GM21360 (cell line): Measurements from ENCODE around the gene INSR.

Source experiments
- ATAC-seq: cut with Tn5 transposase; IDR thresholded peaks from one replicate; pipeline ENCODE4 v1.9.1; 2021; ENCODE audit warnings: mild to moderate bottlenecking, moderate library complexity; ENCODE audit not compliant: unreplicated experiment

Gene INSR

DNA sequence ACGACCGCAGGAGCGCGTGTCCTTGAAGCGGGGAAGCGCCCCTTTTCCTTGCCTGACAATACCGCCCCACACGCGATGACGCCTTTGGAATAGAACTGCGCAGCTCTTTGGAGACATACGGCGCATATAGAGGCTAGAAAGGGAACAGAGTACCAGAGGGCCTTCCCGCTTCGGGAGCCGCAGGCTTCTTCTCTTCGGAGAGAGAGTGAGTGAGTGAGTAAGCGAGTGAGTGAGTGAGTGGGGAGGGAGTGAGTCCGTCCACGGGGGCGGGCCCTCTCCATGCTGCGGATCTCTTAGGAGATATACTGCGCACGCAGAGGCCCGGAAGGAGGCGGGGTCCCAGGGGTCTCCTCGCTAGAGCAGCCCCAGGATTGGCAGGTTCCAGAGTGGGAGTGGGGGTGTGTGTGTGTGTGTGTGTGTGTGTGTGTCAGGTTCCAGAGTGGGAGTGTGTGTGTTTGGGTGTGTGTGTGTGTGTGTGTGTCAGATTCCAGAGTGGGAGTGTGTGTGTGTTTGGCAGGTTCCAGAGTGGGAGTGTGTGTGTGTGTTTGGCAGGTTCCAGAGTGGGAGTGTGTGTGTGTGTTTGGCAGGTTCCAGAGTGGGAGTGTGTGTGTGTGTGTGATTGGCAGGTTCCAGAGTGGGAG, 97.0 kb downstream of the INSR start:
- peak; percentile 47 for ATAC-seq

DNA sequence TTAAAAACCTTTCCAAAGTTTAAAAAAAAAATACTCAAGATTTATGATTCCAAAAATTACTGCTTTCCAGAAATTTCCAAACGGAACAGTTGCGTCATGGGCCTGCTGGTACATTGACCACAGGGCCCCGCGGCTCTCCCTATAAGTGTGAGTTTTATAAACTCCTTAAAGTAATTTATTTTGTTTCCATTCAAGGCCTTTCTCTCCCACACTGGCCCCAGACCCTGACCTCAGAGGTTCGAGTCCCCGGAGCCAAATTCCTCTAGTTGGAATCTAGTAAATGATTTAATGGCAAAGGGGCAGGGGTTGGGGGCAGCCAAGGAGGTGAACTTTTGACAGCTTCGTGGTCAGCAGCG, 97.5 kb downstream of the INSR start:
- no peak for ATAC-seq

DNA sequence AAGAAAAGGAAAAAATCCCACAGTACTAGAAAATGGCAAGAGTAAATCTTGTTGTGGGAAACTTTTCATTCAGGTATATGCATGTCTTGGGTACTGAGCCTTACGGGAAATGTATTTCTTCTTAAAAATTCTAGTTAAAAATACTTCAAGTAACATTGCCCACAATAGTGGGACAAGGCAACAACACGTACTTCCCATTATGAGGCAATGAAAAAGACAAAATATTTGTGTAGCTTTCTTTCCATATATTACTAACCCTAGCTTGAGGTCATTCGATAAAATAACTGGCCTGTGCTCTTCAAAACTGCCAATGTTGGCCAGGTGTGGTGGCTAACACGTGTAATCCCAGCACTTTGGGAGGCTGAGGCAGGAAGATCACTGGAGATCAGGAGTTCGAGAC, 99.2 kb downstream of the INSR start:
- ATAC-seq = no peak

DNA sequence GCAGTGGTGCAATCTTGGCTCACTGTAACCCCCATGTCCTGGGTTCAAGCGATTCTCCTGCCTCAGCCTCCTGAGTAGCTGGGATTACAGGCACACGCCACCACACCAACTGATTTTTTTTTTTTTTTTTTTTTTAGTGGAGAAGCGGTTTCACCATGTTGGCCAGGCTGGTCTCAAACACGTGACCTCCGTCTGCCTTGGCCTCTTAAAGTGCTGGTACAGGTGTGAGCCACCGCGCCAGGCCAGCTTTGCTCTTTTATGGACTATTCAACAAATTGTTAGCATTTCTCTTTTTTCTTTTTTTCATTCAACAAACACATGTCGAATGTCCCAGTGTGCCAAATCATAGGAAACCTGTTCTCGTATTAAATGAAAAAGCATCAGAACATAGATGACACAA, 99.6 kb downstream of the INSR start:
- no peak for ATAC-seq

DNA sequence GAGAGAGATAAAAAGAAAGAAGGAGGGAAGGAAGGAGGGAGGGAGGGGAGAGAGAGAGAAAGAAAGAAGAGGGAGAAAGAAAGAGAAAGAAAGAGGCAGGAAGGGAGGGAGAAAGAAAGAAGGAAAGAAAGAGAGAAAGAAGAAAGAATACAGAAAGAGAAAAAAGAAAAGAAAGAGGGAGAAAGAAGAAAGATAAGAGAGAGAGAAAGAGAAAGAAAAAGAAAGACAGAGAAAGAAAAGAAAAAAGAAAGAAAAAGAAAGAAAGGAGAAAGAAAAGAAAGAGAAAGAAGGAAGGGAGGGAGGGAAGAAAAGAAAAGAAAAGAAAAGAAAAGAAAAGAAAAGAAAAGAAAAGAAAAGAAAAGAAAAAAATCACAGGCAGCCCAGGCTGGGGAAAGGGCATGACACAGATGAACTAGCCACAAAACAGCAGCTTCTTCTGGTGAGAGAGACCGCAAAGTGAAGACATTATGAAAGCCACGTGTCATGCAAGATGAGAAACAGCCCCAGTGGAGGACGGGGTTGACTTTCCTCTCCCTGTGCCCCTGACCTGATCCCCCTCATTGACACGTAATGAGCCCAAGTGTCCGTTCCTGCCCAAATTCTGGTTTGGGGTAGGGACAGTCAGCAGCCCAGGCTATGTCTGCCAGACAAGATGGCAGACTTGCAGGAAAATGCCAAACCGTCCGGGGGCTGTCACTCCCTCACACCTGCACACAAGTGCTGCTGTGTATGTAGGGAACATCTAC, 102.1 kb downstream of the INSR start:
- ATAC-seq = no peak

DNA sequence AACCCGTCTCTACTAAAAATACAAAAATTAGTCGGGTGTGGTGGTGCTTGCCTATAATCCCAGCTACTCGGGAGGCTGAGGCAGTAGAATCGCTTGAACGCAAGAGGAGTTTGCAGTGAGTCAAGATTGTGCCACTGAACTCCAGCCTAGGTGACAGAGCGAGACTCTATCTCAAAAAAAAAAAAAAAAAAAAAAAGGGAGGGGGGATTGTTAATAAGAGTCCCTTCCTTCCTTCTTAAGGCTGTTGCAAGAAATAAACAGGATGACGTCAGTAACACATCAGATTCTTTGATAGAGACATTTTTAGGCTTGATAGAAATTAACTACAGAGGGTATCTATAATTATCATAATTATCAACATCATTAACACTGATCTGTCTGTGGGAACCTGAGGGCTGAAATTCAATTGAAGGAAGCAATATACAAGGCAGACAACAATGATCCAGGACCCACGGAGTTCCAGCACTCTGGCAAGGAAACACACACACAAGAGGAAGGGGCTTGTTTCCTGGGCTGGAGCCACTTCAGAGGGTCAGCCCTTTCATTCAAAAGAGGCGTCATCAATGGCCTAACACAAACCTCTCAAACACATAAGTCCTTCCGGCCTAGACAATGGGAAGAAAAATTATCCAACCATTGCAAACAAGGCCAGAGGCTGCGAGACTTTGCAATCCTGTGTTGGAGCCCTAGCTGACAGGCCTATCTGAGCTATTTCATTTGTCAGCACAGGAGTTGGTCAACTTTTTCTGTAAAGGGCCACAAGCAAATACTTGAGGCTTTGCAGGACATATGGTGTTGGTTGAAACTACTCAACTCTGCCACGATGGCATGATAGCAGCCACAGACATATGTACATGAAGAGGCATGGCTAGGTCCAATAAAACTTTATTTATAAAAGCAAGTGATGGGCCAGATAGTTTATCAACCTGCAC, 105.2 kb downstream of the INSR start:
- ATAC-seq = no peak

DNA sequence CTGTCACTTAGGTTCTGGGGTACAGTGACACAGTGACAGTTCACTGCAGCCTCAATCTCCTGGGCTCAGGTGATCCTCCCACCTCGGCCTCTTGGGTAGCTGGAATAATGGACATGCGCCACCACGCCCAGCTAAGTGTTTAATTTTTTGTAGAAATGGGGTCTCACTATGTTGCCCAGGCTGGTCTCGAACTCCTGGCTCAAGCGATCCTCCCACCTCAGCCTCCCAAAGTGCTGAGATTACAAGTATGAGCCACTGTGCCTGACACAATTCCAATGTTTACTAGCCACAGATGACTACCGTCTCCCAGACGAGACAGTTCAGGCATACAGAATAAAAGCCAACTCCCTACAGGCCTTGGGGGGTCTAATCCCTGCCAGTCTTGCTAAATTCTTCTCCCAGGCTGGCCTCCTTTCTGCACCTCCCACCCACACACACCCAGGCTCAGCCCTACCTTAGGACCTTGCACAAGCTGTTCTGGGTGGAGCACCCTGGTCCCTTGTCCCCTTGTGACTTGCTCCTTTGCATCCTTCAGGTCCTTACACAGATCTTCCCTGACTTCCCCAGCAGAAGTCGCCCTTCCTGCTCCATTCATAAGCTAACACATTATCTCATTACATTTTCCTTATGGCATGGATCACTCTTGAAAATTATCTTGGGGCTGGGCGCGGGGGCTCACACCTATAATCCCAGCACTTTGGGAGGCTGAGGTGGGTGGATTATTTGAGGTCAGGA, 106.4 kb downstream of the INSR start:
- no peak for ATAC-seq

DNA sequence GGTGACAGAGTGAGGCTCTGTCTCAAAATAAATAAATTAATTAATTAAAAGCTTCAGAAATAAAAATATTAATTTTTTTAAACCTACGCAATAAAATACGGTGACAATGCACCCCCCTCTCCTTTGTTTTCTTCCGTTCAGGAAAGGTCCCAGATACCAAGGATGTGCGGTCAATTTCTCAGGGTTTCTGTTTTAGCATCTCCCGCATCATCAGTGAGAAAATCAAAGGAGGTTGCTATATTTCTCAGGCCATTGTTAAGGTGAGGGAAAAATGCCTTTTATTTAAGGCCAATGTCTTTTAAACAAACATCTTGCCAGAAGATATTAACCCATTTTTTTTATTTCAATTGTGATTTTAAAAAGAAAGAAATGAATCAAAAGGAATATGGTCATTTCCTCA, 111.7 kb downstream of the INSR start:
- no peak for ATAC-seq

DNA sequence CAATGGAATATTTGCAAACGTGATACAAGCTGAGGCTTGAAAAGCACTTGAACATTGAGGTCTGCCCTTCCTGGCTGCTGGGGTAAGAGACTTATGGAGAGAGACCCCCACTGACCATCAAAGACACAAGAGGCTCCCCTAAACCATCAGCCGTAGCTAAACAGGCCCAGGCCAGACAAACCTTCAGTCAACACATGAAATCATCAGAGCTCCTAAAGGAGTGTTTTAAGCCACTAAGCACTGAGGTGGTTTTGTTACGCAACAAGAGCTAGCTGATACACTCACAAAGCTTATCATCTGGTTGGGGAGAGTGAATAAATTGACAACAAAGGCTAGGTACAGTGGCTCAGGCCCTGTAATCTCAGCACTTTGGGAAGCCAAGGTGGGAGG, 114.3 kb downstream of the INSR start:
- ATAC-seq = no peak

DNA sequence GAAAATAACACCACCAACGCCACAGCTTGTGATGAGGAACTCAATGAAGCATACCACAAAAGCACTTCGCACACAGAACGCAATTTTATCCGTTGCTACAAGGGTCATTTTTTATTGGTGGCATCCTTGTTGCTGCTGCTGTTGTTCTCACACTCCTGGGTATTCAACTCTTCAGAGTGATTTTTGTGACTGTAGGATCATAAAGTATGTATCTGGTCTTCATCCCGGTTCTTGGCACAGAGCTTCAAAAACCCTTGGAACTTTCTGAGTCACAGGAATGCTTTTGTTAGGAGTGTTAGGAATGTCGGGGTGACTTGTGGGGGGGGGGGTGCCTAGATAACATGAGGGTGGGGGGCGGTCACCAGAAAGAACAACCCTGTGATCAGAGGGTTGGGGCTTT, 116.3 kb downstream of the INSR start:
- ATAC-seq = no peak

DNA sequence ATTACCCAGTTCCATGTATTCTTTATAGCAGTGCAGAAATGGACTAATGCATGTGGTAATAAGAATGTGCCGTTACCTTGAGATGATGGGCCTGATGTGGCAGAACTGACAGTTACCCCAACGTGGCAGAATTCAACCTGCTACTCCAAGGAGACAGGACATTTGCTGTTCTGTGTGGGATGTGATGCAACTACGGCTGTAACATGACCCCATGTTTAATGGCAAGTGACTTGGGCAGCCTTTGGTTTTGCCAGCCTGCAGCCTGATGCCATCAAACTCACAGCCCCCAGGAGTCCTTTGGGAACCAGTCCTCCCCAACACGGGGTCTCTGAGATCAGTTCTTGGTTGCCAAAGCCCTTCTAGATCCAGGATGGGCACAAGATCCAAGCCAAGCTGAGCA, 117.4 kb downstream of the INSR start:
- ATAC-seq = no peak

DNA sequence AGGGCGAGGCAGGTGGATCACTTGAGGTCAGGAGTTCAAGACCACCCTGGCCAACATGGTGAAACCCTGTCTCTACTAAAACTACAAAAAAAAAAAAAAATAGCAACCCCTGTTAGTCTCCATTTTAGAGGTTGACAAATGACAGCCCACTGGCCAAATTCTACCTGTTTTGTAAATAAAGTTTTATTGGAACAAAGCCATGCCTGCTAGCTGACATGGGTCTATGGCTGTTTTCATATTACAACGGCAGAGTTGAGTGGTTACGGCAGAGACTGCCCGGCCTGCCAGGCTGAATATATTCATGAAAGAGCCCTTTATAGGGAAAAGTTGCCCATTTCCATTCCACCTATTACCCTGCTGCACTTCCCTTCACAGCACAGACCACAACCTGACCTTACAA, 121.4 kb downstream of the INSR start:
- ATAC-seq = no peak

DNA sequence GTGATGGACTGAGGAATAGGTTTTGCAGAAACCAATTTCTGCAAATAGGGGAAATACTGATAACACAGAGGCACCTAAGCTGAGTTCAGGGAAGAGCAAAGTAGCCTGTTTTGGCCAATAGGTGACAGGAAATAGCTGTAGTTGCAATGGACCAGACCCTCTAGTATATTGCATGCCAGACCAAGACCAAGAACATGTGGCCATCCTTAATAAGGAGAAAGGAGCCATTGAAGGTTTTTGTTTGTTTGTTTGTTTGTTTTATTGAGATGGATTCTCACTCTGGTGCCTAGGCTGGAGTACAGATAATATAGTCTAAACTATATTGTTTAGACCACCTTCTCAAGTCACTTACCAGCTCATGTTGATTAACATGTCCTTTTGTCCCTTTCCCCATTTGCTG, 123.2 kb downstream of the INSR start:
- ATAC-seq = no peak

DNA sequence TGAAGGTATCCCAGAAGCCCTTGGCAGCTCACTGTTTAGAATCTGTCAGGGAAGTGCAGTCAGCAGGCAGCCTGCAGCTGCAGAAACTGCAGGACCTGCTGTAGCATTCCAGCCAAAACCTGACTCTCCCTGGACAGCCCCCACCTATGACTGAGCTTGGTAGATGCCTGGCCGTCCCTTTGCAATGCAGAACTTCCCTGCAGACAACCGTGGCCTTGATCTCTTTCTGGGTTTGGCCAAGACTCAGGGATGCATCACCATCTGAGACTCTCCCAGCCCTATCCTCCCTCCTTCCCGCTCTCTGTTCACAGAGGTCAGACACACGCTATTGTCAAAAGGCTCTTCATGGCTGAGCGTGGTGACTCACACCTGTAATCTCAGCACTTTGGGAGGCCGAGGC, 125.3 kb downstream of the INSR start:
- no peak for ATAC-seq

DNA sequence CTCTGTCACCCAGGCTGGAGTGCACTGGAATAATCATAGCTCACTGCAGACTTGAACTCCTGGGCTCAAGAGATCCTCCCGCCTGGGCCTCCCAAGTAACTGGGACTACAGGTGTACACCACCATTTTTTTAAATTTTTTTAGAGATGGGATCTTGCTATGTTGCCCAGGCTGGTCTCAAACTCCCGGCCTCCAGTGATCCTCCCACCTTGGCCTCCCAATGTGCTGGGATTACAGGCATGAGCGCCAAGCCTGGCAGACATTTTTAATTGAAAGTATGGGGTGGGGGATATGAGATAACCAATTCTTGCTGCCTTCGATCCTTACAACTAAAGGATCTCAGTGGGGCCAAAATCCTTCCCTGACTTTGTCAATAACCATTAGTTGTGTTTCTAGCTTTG, 132.9 kb downstream of the INSR start:
- no peak for ATAC-seq

DNA sequence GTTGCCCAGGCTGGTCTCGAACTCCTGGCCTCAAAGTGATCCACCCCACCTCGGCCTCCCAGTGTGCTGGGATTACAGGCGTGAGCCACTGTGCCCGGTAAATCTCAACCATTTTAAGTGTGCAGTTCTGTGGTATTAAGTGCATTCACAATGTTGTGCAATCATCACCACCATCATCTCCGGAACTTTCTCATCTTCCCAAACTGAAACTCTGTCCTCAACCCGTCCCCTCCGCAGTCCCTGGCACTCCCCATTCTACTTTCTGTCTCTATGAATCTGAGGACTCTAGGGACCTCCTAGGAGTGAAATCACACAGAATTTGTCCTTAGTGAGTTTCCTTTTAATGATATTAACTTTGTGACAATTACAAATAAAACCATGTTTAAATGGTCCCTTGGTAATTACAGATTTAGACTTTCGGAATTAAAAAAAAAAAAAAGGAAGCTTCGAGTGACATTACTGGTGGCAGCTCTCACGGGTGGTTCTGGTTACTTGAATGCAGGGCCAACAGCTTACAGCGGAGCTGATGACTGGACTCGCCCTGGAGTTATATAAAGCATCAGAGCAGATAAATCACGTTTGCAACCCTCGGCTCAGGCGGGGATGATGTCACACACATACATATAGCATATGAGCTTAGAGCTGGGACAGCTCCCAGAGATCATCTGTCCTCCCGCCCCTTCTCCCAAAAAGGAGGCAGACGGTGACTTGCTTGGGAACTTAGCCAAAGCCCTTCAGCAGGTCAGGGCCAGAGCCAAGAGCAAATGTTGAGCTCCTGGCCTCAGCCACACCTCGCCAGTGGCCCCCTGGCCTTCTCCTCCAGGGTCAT, 134.9 kb downstream of the INSR start:
- no peak for ATAC-seq

DNA sequence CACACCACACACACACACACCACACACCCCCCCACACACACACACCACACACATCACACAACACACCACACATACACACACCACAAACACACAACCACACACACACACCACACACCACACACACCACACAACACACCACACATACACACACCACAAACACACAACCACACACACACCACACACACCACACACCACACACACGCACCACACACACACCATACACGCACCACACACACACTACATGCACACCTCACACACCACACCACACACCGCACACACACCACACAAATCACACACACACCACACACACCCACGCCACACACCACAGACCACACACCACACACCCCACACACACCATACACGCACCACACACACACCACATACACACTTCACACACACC, 141.2 kb downstream of the INSR start:
- no peak for ATAC-seq

DNA sequence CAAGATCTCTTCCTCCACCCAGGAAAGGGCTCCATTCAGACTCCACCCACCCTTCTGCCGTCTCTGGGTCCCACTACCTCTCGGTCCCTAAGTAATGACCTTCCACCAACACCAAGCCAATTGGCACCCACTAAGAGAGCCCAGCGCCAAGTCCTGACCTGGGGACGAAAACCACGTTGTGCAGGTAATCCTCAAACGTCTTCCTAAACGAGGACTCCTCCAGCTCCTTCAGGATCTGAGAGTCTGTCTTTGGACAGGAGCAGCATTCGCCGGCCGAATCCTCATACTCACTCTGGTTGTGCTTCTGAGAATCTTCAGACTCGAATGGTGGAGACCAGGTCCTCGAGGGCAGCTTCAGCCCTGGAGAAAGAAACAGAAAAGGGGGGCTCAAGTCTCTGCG, 141.6 kb downstream of the INSR start:
- no peak for ATAC-seq

DNA sequence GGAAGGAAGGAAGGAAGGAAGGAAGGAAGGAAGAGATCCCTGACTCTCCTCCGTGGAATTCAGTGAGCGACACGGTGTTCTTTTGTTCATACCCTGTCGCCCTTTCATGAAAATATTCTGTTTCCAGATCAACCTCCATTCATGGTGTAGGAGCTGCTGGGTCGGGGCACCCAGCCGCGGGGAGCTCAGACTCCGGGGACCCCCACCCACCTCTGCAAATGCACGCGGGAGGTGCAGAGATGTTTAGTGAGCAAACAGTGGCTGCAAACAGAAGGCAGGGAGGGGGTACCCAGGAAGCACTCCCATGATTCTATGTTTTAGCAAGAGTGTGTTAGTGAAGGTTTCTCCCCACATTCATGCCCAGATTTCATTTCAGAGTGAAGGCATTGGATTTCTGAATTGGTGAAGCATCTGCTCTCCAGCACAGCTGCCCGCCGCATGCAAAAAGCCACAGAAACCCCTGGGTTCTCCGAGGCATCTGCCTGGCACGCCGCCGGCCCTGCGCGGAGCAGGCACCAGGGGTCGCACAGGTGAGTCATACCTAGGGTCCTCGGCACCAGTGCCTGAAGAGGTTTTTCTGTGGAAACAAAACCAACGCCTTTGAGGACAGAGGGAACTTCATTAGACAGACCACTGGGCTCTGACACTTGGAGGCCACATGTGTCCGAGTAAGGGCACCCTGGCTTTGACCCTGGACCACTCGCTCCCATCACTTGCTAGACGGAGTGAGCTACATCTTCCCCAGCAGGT, 144.1 kb downstream of the INSR start:
- no peak for ATAC-seq
